Measurements from ENCODE around the gene B4GALNT3. TPM values are rescaled to one million over a fixed set of nuclear protein-coding genes. Genes with fewer than 3 reads are reported as not detected.
"Not testable (repeated sequence)": the region's sequence is repeated elsewhere in the genome, so short reads cannot be mapped to it uniquely, and the experiment has no call there.

B4GALNT3 gene
- 7.6 and 8.6 TPM in 2 replicates for total RNA-seq

DNA sequence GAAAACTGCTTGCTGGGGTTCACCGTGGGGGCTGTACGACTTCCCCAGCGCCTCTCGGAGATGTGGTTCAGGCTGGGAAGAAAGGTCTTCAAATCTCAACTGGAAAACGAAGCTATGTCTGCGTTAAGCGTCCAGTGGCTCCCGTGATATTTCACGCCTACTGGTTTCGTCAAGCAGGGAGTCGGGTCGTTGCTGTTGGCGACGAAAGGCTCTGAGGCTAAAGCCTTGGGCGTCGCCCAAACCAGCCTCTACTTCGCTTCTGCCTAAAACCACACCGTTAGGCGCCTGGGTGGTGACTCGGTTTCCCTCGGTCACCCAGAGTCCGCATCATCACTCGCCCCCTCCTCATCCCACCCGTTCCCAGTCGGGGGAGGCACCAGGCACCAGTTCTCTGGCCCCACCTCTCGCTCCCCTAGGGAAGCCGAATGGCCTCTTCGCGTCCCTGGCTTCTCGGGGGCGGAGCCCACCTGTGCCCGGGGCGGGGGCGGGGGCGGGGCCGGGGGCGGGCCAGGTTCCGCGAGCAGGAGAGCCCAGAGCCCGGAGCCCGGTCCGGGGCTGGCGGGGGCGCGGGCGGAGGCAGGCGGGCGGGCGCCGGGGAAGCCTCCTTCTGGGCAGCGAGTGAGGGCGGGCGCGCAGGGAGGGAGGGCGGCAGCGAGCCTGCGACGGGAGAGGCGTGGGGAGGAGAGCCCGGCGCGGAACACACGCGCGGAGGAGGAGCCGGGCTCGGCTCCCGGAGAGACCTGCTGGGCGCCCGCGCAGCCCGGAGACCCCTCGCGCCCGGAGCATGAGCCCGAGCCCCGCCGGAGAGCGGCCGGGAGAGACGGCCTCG, at the start of gene B4GALNT3:
TSS of gene B4GALNT3 (plus strand) at position 510 of the 829 bp plus-strand sequence. CDS start 438 bp downstream, outside the sequence.
- Mint-ChIP-seq H3K27me3 (ENCODE audit: insufficient read depth) (peaks cover 73% of the 10 kb centered on the region), H3K36me3 (ENCODE audit: low read depth) (peaks cover 3% of the 10 kb centered on the region), H3K27ac (no peak within 1 kb of the TSS), H3K9me3 (no peaks in the 10 kb centered on the region), H3K4me3 (peak within 1 kb of the TSS; percentile 88), H3K4me1 (ENCODE audit: low read depth) (peaks cover 11% of the 10 kb centered on the region)
- peak; percentile 25 for DNase-seq (ENCODE audit: low spot score)
- intact Hi-C loops (cut with micrococcal nuclease) = loop anchor here (10.0 kb wide), 2 partner anchors 485 to 1135 kb away; partner anchors contain the start of genes FBXL14 and RAD52

DNA sequence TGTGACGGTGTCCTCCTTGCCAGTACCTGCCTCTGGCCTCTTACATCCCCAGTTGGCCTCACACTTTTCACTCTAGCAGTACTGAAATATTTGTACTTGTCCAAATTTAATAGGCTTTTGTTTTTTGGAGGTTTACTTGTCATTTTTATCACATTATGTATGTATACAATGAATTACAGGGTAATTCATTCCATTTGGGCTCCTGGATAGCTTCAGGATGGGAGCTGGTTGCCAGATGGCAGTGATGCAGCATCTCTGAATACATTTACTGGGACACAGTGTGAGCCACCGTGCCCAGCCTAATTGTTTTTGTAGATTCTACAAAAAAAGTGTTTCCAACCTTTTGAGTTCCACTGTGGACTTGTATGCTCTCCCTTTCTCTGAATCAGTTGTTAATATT, 44.9 kb upstream of the B4GALNT3 start:
- Mint-ChIP-seq H3K4me1 (ENCODE audit: low read depth) (no peaks in the 10 kb centered on the region), H3K27me3 (ENCODE audit: insufficient read depth) (no peaks in the 10 kb centered on the region), H3K27ac (no peak overlapping the region), H3K9me3 (no peaks in the 10 kb centered on the region), H3K4me3 (no peak overlapping the region), H3K36me3 (ENCODE audit: low read depth) (peaks cover 24% of the 10 kb centered on the region)
- intact Hi-C loops (cut with micrococcal nuclease) = no loop called here
- no peak for DNase-seq (ENCODE audit: low spot score)

DNA sequence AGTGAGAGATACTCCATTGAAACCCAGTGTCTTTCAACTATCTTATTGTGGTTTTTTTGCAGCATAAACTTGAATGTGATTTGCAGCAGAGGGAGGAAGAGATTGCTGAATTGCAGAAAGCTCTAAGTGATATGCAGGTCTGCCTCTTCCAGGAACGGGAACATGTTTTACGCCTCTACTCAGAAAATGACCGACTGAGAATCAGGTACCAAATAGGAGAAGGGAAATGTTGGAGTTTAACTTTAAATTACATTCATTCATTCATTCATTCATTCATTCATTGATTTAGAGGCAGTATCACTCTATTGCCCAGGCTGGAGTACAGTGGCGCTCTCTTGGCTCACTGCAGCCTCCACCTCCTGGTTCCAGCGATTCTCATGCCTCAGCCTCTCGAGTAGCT, 41.3 kb upstream of the B4GALNT3 start:
- DNase-seq (ENCODE audit: low spot score) = no peak
- Mint-ChIP-seq H3K4me1 (ENCODE audit: low read depth) (no peaks in the 10 kb centered on the region), H3K27me3 (ENCODE audit: insufficient read depth) (no peaks in the 10 kb centered on the region), H3K36me3 (ENCODE audit: low read depth) (peaks cover 26% of the 10 kb centered on the region), H3K9me3 (no peaks in the 10 kb centered on the region), H3K4me3 (no peak overlapping the region), H3K27ac (no peak overlapping the region)
- intact Hi-C loops (cut with micrococcal nuclease) = no loop called here

DNA sequence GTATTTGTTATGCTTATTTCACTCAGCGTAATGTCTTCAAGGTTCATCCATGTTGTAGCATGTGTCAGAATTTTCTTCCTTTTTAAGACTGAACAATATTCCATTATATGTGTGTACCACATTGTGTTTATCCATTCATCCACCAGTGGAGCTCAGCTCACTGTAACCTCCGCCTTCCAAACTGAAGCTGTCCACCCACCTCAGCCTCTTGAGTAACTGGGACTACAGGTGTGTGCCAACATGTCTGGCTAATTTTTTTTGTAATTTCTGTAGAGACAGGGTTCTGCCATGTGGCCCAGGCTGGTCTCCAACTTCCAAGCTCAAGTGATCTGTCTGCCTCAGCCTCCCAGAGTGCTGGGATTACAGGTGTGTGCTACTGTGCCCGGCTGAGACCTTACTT, 37.2 kb upstream of the B4GALNT3 start:
- peaks cover 13% of the 10 kb centered on the region for H3K36me3 Mint-ChIP-seq (ENCODE audit: low read depth)
- no peak overlapping the region for H3K27ac Mint-ChIP-seq
- no peak overlapping the region for H3K4me3 Mint-ChIP-seq
- no peaks in the 10 kb centered on the region for H3K9me3 Mint-ChIP-seq
- no peak for DNase-seq (ENCODE audit: low spot score)
- no peaks in the 10 kb centered on the region for H3K4me1 Mint-ChIP-seq (ENCODE audit: low read depth)
- intact Hi-C loops (cut with micrococcal nuclease) = no loop called here
- no peaks in the 10 kb centered on the region for H3K27me3 Mint-ChIP-seq (ENCODE audit: insufficient read depth)

DNA sequence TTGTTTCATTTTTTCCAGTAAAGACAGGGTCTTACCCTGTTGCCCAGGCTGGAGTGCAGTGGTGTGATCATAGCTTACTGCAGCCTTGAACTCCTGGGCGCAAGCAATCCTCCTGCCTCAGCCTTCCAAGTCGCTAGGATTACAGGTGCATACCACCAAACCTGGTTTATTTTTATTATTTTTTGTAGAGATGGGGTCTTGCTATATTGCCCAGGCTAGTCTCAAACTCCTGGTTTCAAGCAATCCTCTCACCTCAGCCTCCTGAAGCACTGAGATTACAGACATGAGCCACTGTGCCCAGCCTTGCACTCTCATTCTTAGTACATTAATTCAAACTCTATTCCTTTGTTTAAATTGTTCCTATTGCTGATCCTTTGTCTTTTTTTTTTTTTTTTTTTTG, 24.0 kb upstream of the B4GALNT3 start:
- H3K4me1 Mint-ChIP-seq (ENCODE audit: low read depth); H3K9me3 Mint-ChIP-seq: not testable (repeated sequence)

DNA sequence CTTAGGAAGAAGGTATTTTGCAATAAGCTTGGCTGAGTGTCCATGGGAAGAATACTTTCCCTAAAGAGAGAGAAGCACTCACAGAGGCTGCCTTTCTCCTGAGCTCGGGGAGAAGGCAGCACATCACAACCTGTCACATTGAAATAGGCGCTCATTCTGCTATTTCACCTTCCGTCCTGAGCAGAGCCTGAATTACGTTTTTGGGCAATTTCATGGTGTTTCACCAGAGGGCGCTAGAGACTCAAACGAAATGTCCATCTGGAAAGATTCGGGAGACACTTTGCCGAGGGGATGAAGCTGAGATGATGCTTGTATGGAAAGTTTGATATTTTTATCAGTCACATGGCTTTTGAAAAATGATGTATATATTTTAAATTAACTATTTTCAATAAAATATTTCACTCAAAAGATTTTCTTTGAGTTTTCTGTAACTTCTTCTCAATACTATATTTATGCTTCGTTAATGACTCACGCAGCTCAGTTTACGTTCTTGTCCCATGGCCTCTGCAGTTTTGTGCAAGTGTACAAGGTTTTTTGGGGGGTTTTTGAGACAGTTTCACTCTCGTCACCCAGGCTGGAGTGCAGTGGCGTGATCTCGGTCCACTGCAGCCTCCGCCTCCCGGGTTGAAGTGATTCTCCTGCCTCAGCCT, 17.4 kb upstream of the B4GALNT3 start:
- peak; percentile 24 for DNase-seq (ENCODE audit: low spot score)
- no peak overlapping the region for H3K4me3 Mint-ChIP-seq
- H3K4me1 Mint-ChIP-seq (ENCODE audit: low read depth) = no peaks in the 10 kb centered on the region
- H3K27me3 Mint-ChIP-seq (ENCODE audit: insufficient read depth) = no peaks in the 10 kb centered on the region
- H3K9me3 Mint-ChIP-seq = no peaks in the 10 kb centered on the region
- no peak overlapping the region for H3K27ac Mint-ChIP-seq
- intact Hi-C loops (cut with micrococcal nuclease) = loop anchor here (1.0 kb wide), 1 partner anchor 105 kb away; no protein-coding TSS in a partner anchor
- H3K36me3 Mint-ChIP-seq (ENCODE audit: low read depth) = peaks cover 12% of the 10 kb centered on the region

More for the DNA sequence above, 24.0 kb upstream of the B4GALNT3 start:
- H3K4me3 Mint-ChIP-seq; DNase-seq (ENCODE audit: low spot score); H3K27me3 Mint-ChIP-seq (ENCODE audit: insufficient read depth); H3K27ac Mint-ChIP-seq; intact Hi-C loops (cut with micrococcal nuclease): not testable (repeated sequence)
- peaks cover 26% of the 10 kb centered on the region for H3K36me3 Mint-ChIP-seq (ENCODE audit: low read depth)

DNA sequence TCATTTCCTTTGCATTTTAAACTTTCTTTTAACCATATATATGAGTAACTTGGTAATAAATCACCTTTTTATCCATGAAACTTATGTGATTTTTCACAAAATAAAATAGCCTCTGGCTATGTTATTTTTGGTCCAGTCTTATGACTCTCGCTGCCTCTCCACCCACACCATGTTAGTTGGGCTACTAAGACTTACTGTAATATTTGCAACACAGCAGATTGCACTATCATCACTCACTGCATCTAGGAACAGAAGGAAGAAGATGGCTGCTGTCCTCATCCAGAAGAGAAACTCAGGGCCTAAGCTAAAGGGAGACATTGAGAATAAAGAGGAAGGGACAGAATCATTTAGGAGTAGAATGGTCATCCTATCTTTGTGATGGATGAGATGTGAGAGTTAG, 12.6 kb upstream of the B4GALNT3 start:
- no peak for DNase-seq (ENCODE audit: low spot score)
- H3K4me1 Mint-ChIP-seq (ENCODE audit: low read depth) = no peaks in the 10 kb centered on the region
- H3K36me3 Mint-ChIP-seq (ENCODE audit: low read depth) = no peaks in the 10 kb centered on the region
- no peak overlapping the region for H3K27ac Mint-ChIP-seq
- H3K4me3 Mint-ChIP-seq = no peak overlapping the region
- no peaks in the 10 kb centered on the region for H3K9me3 Mint-ChIP-seq
- H3K27me3 Mint-ChIP-seq (ENCODE audit: insufficient read depth) = peaks cover 1% of the 10 kb centered on the region
- intact Hi-C loops (cut with micrococcal nuclease) = no loop called here

DNA sequence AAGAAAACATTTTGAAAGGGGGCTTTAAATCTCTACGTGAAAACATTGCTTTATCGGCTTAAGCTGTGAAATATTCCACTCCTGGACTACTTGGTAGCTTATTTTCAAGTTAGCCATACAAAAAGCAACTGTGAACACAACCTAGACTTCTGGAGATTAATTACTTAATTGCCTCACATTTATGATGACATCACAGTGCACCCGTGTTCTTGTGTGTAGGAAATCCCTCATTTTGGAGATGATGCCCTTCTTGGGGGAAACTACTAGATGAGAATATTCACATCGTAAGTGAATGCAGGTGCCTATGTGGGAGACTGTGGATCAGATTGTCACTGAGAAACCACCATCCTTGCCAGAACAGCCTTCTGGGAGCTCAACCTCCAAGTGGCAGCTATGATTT, 10.5 kb upstream of the B4GALNT3 start:
- Mint-ChIP-seq H3K4me1 (ENCODE audit: low read depth) (peaks cover 4% of the 10 kb centered on the region), H3K27me3 (ENCODE audit: insufficient read depth) (peaks cover 1% of the 10 kb centered on the region), H3K9me3 (no peaks in the 10 kb centered on the region), H3K27ac (no peak overlapping the region), H3K36me3 (ENCODE audit: low read depth) (no peaks in the 10 kb centered on the region), H3K4me3 (no peak overlapping the region)
- intact Hi-C loops (cut with micrococcal nuclease) = no loop called here
- DNase-seq (ENCODE audit: low spot score) = no peak

DNA sequence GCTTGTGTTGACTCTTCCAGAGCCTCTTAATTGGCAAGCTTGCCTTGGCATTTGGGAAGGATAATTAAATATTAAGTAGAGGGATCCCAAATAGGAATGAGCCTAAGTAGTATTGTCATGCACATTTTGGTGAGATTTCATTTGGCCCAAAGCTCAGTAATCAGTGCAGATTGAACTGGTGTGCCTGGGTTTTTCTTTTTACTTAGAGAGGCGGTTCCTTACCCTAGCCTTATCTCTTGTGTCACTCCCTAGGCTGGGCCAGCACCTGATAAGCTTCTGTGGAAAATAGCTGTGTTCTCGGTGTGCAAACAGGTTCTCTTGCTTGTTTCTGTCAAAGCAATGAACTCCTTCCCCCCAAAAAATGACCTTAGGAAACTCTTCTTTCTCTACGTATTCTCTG, 9.3 kb upstream of the B4GALNT3 start:
- Mint-ChIP-seq H3K4me3 (no peak overlapping the region), H3K4me1 (ENCODE audit: low read depth) (peaks cover 4% of the 10 kb centered on the region), H3K27ac (no peak overlapping the region), H3K27me3 (ENCODE audit: insufficient read depth) (peaks cover 5% of the 10 kb centered on the region), H3K36me3 (ENCODE audit: low read depth) (no peaks in the 10 kb centered on the region), H3K9me3 (no peaks in the 10 kb centered on the region)
- intact Hi-C loops (cut with micrococcal nuclease) = loop anchor here (5.0 to 10.0 kb wide), 3 partner anchors 362 to 1144 kb away; partner anchors contain the start of genes FBXL14 and RAD52
- DNase-seq (ENCODE audit: low spot score) = no peak

DNA sequence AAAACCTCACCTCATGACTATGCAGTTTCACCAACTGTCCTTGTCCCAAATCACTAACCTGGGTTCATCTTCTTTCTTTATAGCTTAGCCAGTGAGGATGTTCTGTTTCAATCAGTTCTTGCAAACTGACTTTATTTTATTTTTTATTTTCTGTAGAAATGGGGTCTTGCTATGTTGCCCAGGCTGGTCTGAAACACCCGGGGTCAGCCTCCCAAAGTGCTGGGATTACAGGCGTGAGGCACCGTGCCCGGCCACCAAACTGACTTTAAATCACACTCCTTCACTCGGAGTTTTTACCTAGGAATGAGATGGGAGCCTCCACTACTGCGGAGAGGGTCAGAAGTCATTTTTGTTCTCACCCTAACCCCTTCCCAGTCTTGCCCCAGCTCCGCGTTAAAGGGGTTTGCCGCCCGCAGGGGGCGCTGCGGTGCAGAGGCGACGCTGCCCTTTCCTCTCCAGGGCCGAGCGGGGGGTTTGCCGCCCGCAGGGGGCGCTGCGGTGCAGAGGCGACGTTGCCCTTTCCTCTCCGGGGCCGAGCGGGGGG, 7.0 kb upstream of the B4GALNT3 start:
- Mint-ChIP-seq H3K27me3 (ENCODE audit: insufficient read depth) (peaks cover 22% of the 10 kb centered on the region), H3K36me3 (ENCODE audit: low read depth) (no peaks in the 10 kb centered on the region), H3K4me3 (no peak overlapping the region), H3K9me3 (no peaks in the 10 kb centered on the region), H3K27ac (no peak overlapping the region), H3K4me1 (ENCODE audit: low read depth) (peaks cover 4% of the 10 kb centered on the region)
- intact Hi-C loops (cut with micrococcal nuclease) = loop anchor here (1.0 to 10.0 kb wide), 4 partner anchors 95 to 1142 kb away; partner anchors contain the start of genes FBXL14 and RAD52
- DNase-seq (ENCODE audit: low spot score) = peak; percentile 74

DNA sequence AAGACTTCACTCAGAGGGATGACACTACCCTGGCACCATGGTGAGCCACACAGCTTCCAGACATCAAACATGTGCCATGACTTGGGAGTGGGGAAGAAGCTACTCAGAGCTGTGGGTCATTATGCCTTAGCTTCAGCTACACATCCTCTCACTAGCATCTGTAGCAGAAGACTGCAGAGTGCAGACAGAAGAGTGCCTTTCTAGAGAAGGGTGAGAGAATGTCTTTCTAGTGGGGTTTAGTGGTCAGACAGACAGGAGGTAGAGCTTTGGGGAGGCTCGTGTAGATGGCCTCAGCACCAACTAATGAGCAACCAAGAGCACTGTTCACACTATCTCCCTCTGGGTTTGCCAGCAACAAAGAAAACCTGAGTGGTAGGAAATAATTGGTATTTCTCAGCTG, 4.9 kb upstream of the B4GALNT3 start:
- intact Hi-C loops (cut with micrococcal nuclease) = loop anchor here (5.0 to 10.0 kb wide), 3 partner anchors 357 to 1140 kb away; partner anchors contain the start of genes FBXL14 and RAD52
- Mint-ChIP-seq H3K4me3 (no peak overlapping the region), H3K4me1 (ENCODE audit: low read depth) (peaks cover 10% of the 10 kb centered on the region), H3K27me3 (ENCODE audit: insufficient read depth) (peaks cover 39% of the 10 kb centered on the region), H3K36me3 (ENCODE audit: low read depth) (no peaks in the 10 kb centered on the region), H3K27ac (no peak overlapping the region), H3K9me3 (no peaks in the 10 kb centered on the region)
- no peak for DNase-seq (ENCODE audit: low spot score)

DNA sequence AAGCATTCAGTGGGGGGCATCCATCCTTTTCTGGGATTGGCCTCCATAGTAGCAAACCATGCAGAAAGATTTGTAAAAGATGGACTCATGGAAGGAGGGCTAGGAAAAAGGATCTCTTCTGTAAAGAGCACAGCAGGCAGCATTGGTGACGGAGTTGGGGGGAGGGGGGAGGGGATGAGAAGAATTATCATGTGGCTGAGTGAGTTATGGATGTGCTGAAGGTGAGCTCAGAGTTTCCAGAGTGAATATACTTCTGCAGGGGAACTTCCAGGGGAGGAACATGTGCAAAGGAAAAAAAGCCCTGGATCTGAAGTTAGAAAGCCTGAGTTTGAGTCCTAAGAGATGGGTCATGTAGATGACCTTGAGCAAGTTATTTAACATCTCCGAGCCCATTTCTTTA, 3.9 kb upstream of the B4GALNT3 start:
- peaks cover 41% of the 10 kb centered on the region for H3K27me3 Mint-ChIP-seq (ENCODE audit: insufficient read depth)
- peaks cover 11% of the 10 kb centered on the region for H3K4me1 Mint-ChIP-seq (ENCODE audit: low read depth)
- H3K9me3 Mint-ChIP-seq = no peaks in the 10 kb centered on the region
- no peaks in the 10 kb centered on the region for H3K36me3 Mint-ChIP-seq (ENCODE audit: low read depth)
- no peak overlapping the region for H3K4me3 Mint-ChIP-seq
- H3K27ac Mint-ChIP-seq = no peak overlapping the region
- no peak for DNase-seq (ENCODE audit: low spot score)
- intact Hi-C loops (cut with micrococcal nuclease) = loop anchor here (10.0 kb wide), 2 partner anchors 489 to 1139 kb away; partner anchors contain the start of genes FBXL14 and RAD52

DNA sequence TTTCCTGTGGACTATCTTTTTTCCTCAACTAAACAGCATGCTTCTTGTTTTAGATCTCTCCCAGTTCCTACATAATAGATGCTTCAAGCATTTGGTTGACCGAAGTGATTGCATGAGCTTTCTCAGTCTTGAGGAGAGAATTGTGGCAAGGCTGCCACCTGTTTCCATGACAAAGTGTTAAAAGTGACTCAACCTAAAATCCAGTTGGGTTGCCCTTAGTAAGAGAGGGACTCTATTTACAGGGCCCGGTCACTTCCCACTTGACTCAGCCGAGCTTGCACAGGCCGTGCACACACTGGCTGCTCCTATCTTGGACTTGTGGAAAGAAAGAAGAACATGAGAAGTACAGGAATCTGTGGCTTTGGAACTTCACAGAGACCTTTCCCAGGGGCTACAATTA, 2.1 kb upstream of the B4GALNT3 start:
- Mint-ChIP-seq H3K4me1 (ENCODE audit: low read depth) (peaks cover 12% of the 10 kb centered on the region), H3K36me3 (ENCODE audit: low read depth) (peaks cover 3% of the 10 kb centered on the region), H3K27me3 (ENCODE audit: insufficient read depth) (peaks cover 60% of the 10 kb centered on the region), H3K4me3 (no peak overlapping the region), H3K9me3 (no peaks in the 10 kb centered on the region), H3K27ac (no peak overlapping the region)
- no peak for DNase-seq (ENCODE audit: low spot score)
- intact Hi-C loops (cut with micrococcal nuclease) = loop anchor here (10.0 kb wide), 2 partner anchors 487 to 1137 kb away; partner anchors contain the start of genes FBXL14 and RAD52
